K562 (cell line): ENCODE data around the gene ZSWIM3. TPM values are rescaled to one million over a fixed set of nuclear protein-coding genes. Genes with fewer than 3 reads are reported as not detected.

Source experiments
- ATAC-seq: fragments of 200-7000 bp; cut with Tn5 transposase; 3 replicates; pipeline ENCODE4 v1.9.1; 2020; ENCODE audit warnings: moderate library complexity
- BruUV-seq: library from RNA; stranded (reverse); fragments of 400-500 nt; replicated peaks from 2 replicates; lab custom pipeline; 2021; lab: Mats Ljungman, UMichigan
- CTCF ChIA-PET: fragments of 300-600 bp; formaldehyde crosslinking; extraction: SDS; loops from one replicate; lab custom pipeline; 2021; ENCODE audit warnings: low intra/inter-chr PET ratio; lab: Yijun Ruan, JAX
- POLR2A ChIA-PET: fragments of 300-600, 350-650 bp; sonication (Branson Sonifier 250); formaldehyde crosslinking; extraction: SDS; loops from one replicate; lab custom pipeline; 2021; ENCODE audit warnings: antibody characterized with exemption, inconsistent platforms; lab: Yijun Ruan, JAX
- DNase-seq, 4 experiments: peaks; one replicate each; pipeline versions ENCODE4 v3.0.0 to v3.0.0-alpha.2; 2011 to 2018; ENCODE audit warnings: low spot score in 3 of 4, mixed read lengths in 3 of 4; ENCODE audit errors: extremely low read depth in 1 of 4
- FAIRE-seq: peaks from 2 replicates; lab custom pipeline; 2011; peaks lifted over from hg19 to GRCh38; lab: Jason Lieb, UNC
- H2AFZ ChIP-seq: 2 replicates; pipeline ENCODE4 v1.6.0; 2011; ENCODE audit warnings: low read depth, low read length, control low read depth, inconsistent platforms
- H3K27ac ChIP-seq: fragments of 200-600 bp; 3 replicates; pipeline ENCODE4 v1.8.0; 2011; ENCODE audit warnings: low read depth, mild to moderate bottlenecking, control low read depth, inconsistent platforms, low read length, moderate library complexity, mixed read lengths; ENCODE audit errors: extremely low read depth
- H3K27me3 ChIP-seq, 2 experiments: fragments of 300-600 bp in 1 of 2; 2 replicates in 1 of 2; 3 replicates in 1 of 2; pipeline versions ENCODE4 v1.6.0 to v1.8.0; 2011; ENCODE audit warnings: inconsistent platforms in 2 of 2, low read length in 2 of 2, mild to moderate bottlenecking in 1 of 2, mixed read lengths in 1 of 2, moderate library complexity in 1 of 2; ENCODE audit not compliant: control insufficient read depth in 2 of 2, insufficient read depth in 2 of 2
- H3K36me3 ChIP-seq: fragments of 300-600 bp; 3 replicates; pipeline ENCODE4 v1.8.0; 2011; ENCODE audit warnings: mild to moderate bottlenecking, low read length, inconsistent platforms; ENCODE audit not compliant: control insufficient read depth, insufficient read depth
- H3K4me1 ChIP-seq, 2 experiments: fragments of 200-600 bp in 1 of 2; replicated peaks in 1 of 2; 2 replicates in 1 of 2; 3 replicates in 1 of 2; pipeline versions ENCODE4 v1.5.1 to v1.8.0; 2011; ENCODE audit warnings: inconsistent platforms in 2 of 2, low read length in 2 of 2, mild to moderate bottlenecking in 1 of 2, mixed read lengths in 1 of 2, moderate library complexity in 1 of 2; ENCODE audit not compliant: control insufficient read depth in 2 of 2, insufficient read depth in 2 of 2
- H3K4me2 ChIP-seq: 2 replicates; pipeline ENCODE4 v1.6.1; 2011; ENCODE audit warnings: low read length, control low read depth, inconsistent platforms, mixed read lengths; ENCODE audit not compliant: insufficient read depth
- H3K4me3 ChIP-seq: fragments of 200-600 bp; sonication (generic), shearing (Covaris generic); 2 replicates; pipeline ENCODE4 v1.5.1; 2016; ENCODE audit warnings: control low read depth, inconsistent platforms
- H3K79me2 ChIP-seq: fragments of 200-600 bp; 3 replicates; pipeline ENCODE4 v1.8.0; 2011; ENCODE audit warnings: low read length, inconsistent platforms; ENCODE audit not compliant: control insufficient read depth, insufficient read depth
- H3K9ac ChIP-seq, 2 experiments: 2 replicates each; pipeline versions ENCODE4 v1.6.0 to v1.6.1; 2011; ENCODE audit warnings: low read depth in 2 of 2, low read length in 2 of 2, control low read depth in 1 of 2, inconsistent platforms in 1 of 2, mild to moderate bottlenecking in 1 of 2, mixed read lengths in 1 of 2; ENCODE audit not compliant: insufficient read depth in 1 of 2
- H3K9me1 ChIP-seq: one replicate; pipeline ENCODE4 v1.6.0; 2011; ENCODE audit warnings: inconsistent platforms, mild to moderate bottlenecking, low read length, moderate library complexity; ENCODE audit not compliant: control insufficient read depth, insufficient read depth
- H3K9me3 ChIP-seq: replicated peaks from 2 replicates; pipeline ENCODE4 v1.5.1; 2011; ENCODE audit warnings: low read depth, low read length, inconsistent platforms; ENCODE audit not compliant: control insufficient read depth, insufficient read depth
- H4K20me1 ChIP-seq: replicated peaks from 2 replicates; pipeline ENCODE4 v1.6.1; 2011; ENCODE audit warnings: low read length, inconsistent platforms, mixed read lengths; ENCODE audit not compliant: control insufficient read depth, insufficient read depth
- ASH1L ChIP-seq: fragments of 450-650 bp; IDR thresholded peaks from 2 replicates; pipeline ENCODE4 v1.6.1; 2018; ENCODE audit warnings: borderline replicate concordance, mild to moderate bottlenecking, low read depth; ENCODE audit not compliant: partially characterized antibody
- CXXC5 ChIP-seq: fragments of 250-450 bp; sonication (Bioruptor Pico); IDR thresholded peaks from 2 replicates; pipeline ENCODE4 v1.8.0; 2022; ENCODE audit warnings: inconsistent platforms, mild to moderate bottlenecking, moderate library complexity
- DIDO1 ChIP-seq: fragments of 450-650 bp; IDR thresholded peaks from 2 replicates; pipeline ENCODE4 v1.6.1; 2016; ENCODE audit warnings: low read depth, missing biosample characterization, missing genetic modification characterization
- EP300 ChIP-seq: IDR thresholded peaks from 2 replicates; pipeline ENCODE4 v1.6.1; 2012; ENCODE audit warnings: low read length, improper control_type of control experiment
- FOXP1 ChIP-seq: sonication (generic); formaldehyde crosslinking; IDR thresholded peaks from 2 replicates; pipeline ENCODE4 v1.8.0; 2022; ENCODE audit warnings: mild to moderate bottlenecking, missing genetic modification reagents
- HOXB6 ChIP-seq: fragments of 250-450 bp; sonication (Bioruptor Pico); IDR thresholded peaks from 2 replicates; pipeline ENCODE4 v1.5.1; 2022; ENCODE audit warnings: mild to moderate bottlenecking, borderline replicate concordance
- KDM2B ChIP-seq: fragments of 250-450 bp; sonication (Bioruptor Pico); IDR thresholded peaks from 2 replicates; pipeline ENCODE4 v1.8.0; 2021; ENCODE audit warnings: mild to moderate bottlenecking, moderate library complexity
- MCM7 ChIP-seq, 2 experiments: fragments of 450-650 bp; IDR thresholded peaks; 2 replicates each; pipeline ENCODE4 v1.6.1; 2016 to 2018
- MXI1 ChIP-seq: IDR thresholded peaks from 2 replicates; pipeline ENCODE4 v1.6.1; 2011; ENCODE audit warnings: low read depth, mild to moderate bottlenecking, improper control_type of control experiment, low read length
- SIN3A ChIP-seq, 2 experiments: fragments of 150-350 bp in 1 of 2; IDR thresholded peaks; 2 replicates each; pipeline ENCODE4 v1.6.1; 2011 to 2016; ENCODE audit warnings: borderline replicate concordance in 2 of 2, low read depth in 2 of 2, low read length in 2 of 2, mild to moderate bottlenecking in 2 of 2, moderate library complexity in 2 of 2; ENCODE audit not compliant: control insufficient read depth in 1 of 2
- SMARCC2 ChIP-seq: fragments of 450-650 bp; IDR thresholded peaks from 2 replicates; pipeline ENCODE4 v1.6.1; 2017; ENCODE audit warnings: antibody characterized with exemption, moderate library complexity, mild to moderate bottlenecking, low read depth
- TAF1 ChIP-seq: IDR thresholded peaks from 2 replicates; pipeline ENCODE4 v1.6.1; 2011; ENCODE audit warnings: mild to moderate bottlenecking, low read length, moderate library complexity; ENCODE audit not compliant: insufficient read depth, control insufficient read depth, severe bottlenecking; ENCODE audit errors: extremely low read depth
- TCF3 ChIP-seq: sonication (generic); formaldehyde crosslinking; IDR thresholded peaks from 2 replicates; pipeline ENCODE4 v1.4.0; 2020; ENCODE audit warnings: mild to moderate bottlenecking, missing genetic modification reagents
- U2AF2 ChIP-seq: fragments of 200-400 bp; formaldehyde crosslinking; optimal IDR thresholded peaks from 2 replicates; pipeline ENCODE3; 2017; ENCODE audit warnings: low read depth, mild to moderate bottlenecking, low read length
- ZNF584 ChIP-seq: fragments of 200-800 bp; sonication (Bioruptor generic); IDR thresholded peaks from 2 replicates; pipeline ENCODE4 v1.6.1; 2016; ENCODE audit warnings: low read depth, mild to moderate bottlenecking, missing genetic modification characterization, missing compliant biosample characterization
- WGBS: fragments of 100-300 bp; shearing (Covaris generic); methylation state at CpG from one replicate; pipeline ENCODE4 v1.1.6; 2016; ENCODE audit warnings: low coverage, mixed read lengths; ENCODE audit not compliant: insufficient coverage; ENCODE audit errors: missing lambda C conversion rate; 5-methylcytosine and 5-hydroxymethylcytosine counted together
- in situ Hi-C: fragments of 300-500 bp; cut with MboI; formaldehyde crosslinking; loops from 4 replicates; pipeline ENCODE4 v1.15.0; 2018; ENCODE audit warnings: inconsistent platforms, mixed read lengths
- intact Hi-C: fragments of 100-400 bp; cut with micrococcal nuclease; formaldehyde crosslinking; loops from 2 replicates; pipeline ENCODE4 v1.14.2; 2022
- polyA plus RNA-seq, 8 experiments: library from polyadenylated mRNA; depleted of rRNA in 4 of 8; stranded (reverse) in 5 of 8; unstranded in 3 of 8; fragments of >200 nt; fragmentation: Nextera tagmentation in 2 of 8; fragmentation: Illumina TruSeq in 1 of 8; extraction: Ambion mirVana in 2 of 8; extraction: Trizol in 1 of 8; gene quantifications; 2 replicates each; pipeline versions ENCODE4 v1.2.1 to v1.2.3, GENCODE V29; 2011 to 2014; ENCODE audit warnings: inconsistent platforms in 1 of 8, missing spikeins in 1 of 8
- total RNA-seq, 7 experiments: library from RNA; depleted of rRNA in 6 of 7; stranded (reverse); fragments of >200 nt in 6 of 7; fragmentation: Illumina TruSeq in 2 of 7; extraction: Trizol in 2 of 7; gene quantifications; 2 replicates each; pipeline versions ENCODE4 v1.2.1 to v1.2.3, GENCODE V29; 2011 to 2021; ENCODE audit warnings: low replicate concordance in 1 of 7
- TF ChIP-seq, protein P1 (sequence below): sonication (generic); formaldehyde crosslinking; IDR thresholded peaks from 2 replicates; pipeline ENCODE4 v1.9.0; 2022; ENCODE audit warnings: mild to moderate bottlenecking, missing genetic modification reagents
- TF ChIP-seq, protein P2 (sequence below): fragments of 450-650 bp; IDR thresholded peaks from 2 replicates; pipeline ENCODE4 v1.6.1; 2017; ENCODE audit warnings: mild to moderate bottlenecking, moderate library complexity
- TF ChIP-seq, protein P3 (sequence below), 2 experiments: IDR thresholded peaks; 2 replicates each; pipeline ENCODE4 v1.6.1; 2011; ENCODE audit warnings: borderline replicate concordance in 1 of 2, control low read depth in 1 of 2, low read depth in 1 of 2, low read length in 1 of 2, mild to moderate bottlenecking in 1 of 2, mixed read lengths in 1 of 2, moderate library complexity in 1 of 2; ENCODE audit not compliant: insufficient read depth in 1 of 2, insufficient read length in 1 of 2, poor library complexity in 1 of 2, severe bottlenecking in 1 of 2; ENCODE audit errors: extremely low read depth in 1 of 2

The ZSWIM3 gene
- total and polyA plus RNA-seq, 9 of the 15 experiments (the other 6 are each of a cell fraction or from before 2014, with no cell fraction given), result 1.7 to 4.3 (median 2.9) TPM

DNA sequence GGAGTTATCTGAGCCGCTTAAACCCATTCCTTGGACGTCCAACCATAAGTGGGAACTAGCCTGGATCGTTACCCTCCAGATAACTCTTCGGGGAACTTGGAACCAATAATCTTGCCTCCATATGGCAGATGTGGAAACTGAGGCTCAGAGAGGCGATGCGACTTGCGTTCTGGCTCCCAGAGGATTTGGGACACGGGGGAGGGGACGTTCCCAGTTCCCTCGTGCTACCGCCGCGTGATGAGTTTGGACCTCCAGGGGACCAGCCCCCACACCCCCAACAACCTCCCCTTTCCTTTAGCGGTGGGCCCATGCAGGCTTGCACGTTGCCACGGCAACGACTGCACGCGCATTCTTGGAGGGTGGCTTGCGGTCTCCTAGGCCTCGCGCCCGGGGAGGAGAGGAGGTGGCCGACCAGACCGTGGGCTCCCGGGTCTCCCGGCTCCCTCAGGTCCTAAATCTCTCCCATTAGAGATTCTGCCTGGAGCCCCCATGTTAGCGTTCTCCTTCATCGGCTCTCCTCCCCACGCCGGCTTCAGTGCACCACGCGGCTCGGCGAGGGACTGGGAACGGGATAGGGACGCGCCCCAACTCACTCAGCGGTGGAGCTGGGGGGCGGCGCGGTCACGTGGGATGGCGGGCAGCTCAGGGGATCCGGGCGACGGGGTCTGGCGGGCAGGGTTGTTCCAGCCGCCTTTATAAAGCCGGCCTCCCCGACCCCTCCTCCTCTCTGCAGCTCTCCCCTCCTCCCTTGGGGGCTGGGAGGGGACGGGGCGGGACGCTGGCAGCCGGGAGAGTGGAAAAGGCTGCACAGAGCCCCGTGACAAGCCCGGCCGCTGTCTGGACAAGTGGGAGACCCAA, 54.3 kb downstream of the ZSWIM3 start, which contains the start of gene PLTP:
TSS of gene PLTP (minus strand) at position 670 of the 858 bp plus-strand sequence. CDS start 703 bp downstream, outside the sequence.
- Histone ChIP-seq H3K27ac (peak within 1 kb of the TSS; percentile 89), H3K4me1 (peaks cover 24 to 44% of the 10 kb centered on the region in 2 experiments), H3K27me3 (no peaks in the 10 kb centered on the region), H3K36me3 (peaks cover 9% of the 10 kb centered on the region; the same call in 1 of the 3 replicates), H3K9me1 (no peaks in the 10 kb centered on the region), H3K4me3 (peak within 1 kb of the TSS; percentile 48), H2AFZ (peak within 1 kb of the TSS; percentile 92), H4K20me1 (no peaks in the 10 kb centered on the region), H3K79me2 (peaks cover 15% of the 10 kb centered on the region), H3K4me2 (peak within 1 kb of the TSS; percentile 82), H3K9ac (peak within 1 kb of the TSS; percentile 63 to 94), H3K9me3 (no peaks in the 10 kb centered on the region)
- intact Hi-C loops (no loop called here), in situ Hi-C loops (no loop called here)
- FAIRE-seq (no peak), DNase-seq (peak in 3 of 4 experiments; percentile 45 to 48 (median 47)), ATAC-seq (0 out of 3 replicates have a peak, but pooled peaks have one; percentile 3)
- 47% methylated on average over 49 of the region's 58 CpGs for WGBS
- ChIA-PET CTCF (no interaction called here), POLR2A (interaction anchor here (0.6 to 2.3 kb wide), 6 partner anchors 8 to 518 kb away, joined by 3 to 11 read pairs (median 4); no protein-coding TSS in a partner anchor)
- TSS peak; percentile 99 for BruUV-seq
- 0 out of 4 replicates have a peak, but pooled peaks of 1 of the 2 experiments have one; percentile 41 for TF ChIP-seq SIN3A (IDR thresholded peaks at IDR 0.05; ENCODE audit: borderline replicate concordance in 2 of 2, control insufficient read depth in 1 of 2, low read depth in 2 of 2, low read length in 2 of 2)
- no peak for TF ChIP-seq KDM2B (CRISPR knock-in tag)
- TF ChIP-seq DIDO1 (tag), result no peak
- no peak for TF ChIP-seq U2AF2
- TF ChIP-seq MXI1, result no peak
- no peak for TF ChIP-seq EP300
- TF ChIP-seq ASH1L, result no peak
- no peak for TF ChIP-seq HOXB6 (CRISPR knock-in tag)
- TF ChIP-seq, protein P1, sequence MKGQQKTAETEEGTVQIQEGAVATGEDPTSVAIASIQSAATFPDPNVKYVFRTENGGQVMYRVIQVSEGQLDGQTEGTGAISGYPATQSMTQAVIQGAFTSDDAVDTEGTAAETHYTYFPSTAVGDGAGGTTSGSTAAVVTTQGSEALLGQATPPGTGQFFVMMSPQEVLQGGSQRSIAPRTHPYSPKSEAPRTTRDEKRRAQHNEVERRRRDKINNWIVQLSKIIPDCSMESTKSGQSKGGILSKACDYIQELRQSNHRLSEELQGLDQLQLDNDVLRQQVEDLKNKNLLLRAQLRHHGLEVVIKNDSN (CRISPR knock-in tag), result peak; percentile 61
- TF ChIP-seq, protein P2, sequence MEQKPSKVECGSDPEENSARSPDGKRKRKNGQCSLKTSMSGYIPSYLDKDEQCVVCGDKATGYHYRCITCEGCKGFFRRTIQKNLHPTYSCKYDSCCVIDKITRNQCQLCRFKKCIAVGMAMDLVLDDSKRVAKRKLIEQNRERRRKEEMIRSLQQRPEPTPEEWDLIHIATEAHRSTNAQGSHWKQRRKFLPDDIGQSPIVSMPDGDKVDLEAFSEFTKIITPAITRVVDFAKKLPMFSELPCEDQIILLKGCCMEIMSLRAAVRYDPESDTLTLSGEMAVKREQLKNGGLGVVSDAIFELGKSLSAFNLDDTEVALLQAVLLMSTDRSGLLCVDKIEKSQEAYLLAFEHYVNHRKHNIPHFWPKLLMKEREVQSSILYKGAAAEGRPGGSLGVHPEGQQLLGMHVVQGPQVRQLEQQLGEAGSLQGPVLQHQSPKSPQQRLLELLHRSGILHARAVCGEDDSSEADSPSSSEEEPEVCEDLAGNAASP, result no peak
- TF ChIP-seq ZNF584 (CRISPR knock-in tag), result 0 out of 2 replicates have a peak, but pooled peaks have one; percentile 43
- TF ChIP-seq FOXP1 (CRISPR knock-in tag), result no peak
- TF ChIP-seq CXXC5 (CRISPR knock-in tag), result no peak
- TF ChIP-seq, protein P3, sequence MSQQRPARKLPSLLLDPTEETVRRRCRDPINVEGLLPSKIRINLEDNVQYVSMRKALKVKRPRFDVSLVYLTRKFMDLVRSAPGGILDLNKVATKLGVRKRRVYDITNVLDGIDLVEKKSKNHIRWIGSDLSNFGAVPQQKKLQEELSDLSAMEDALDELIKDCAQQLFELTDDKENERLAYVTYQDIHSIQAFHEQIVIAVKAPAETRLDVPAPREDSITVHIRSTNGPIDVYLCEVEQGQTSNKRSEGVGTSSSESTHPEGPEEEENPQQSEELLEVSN (IDR thresholded peaks at IDR 0.05; ENCODE audit: borderline replicate concordance in 1 of 2, extremely low read depth in 1 of 2, insufficient read depth in 1 of 2, insufficient read length in 1 of 2, low read depth in 1 of 2, low read length in 1 of 2, poor library complexity in 1 of 2, severe bottlenecking in 1 of 2), result peak in 1 of 2 experiments; percentile 44
- no peak for TF ChIP-seq SMARCC2
- no peak for TF ChIP-seq MCM7 (IDR thresholded peaks at IDR 0.05)
- no peak for TF ChIP-seq TCF3 (CRISPR knock-in tag)
- peak; percentile 7 for TF ChIP-seq TAF1
